HCT116 (cell line): ENCODE measurements around the gene RABL6. TPM values are rescaled to one million over a fixed set of nuclear protein-coding genes. Genes with fewer than 3 reads are reported as not detected.

Source experiments
- ATAC-seq: fragments of 200-7000 bp; cut with Tn5 transposase; 2 replicates; pipeline ENCODE4 v1.9.1; 2020; ENCODE audit warnings: mild to moderate bottlenecking, moderate library complexity
- BruUV-seq: library from RNA; stranded (reverse); fragments of 400-500 nt; replicated peaks from 2 replicates; lab custom pipeline; 2021; lab: Mats Ljungman, UMichigan
- CTCF ChIA-PET: fragments of 300-600 bp; sonication (Branson Sonifier 250); formaldehyde crosslinking; loops from one replicate; lab custom pipeline; 2021; ENCODE audit warnings: antibody characterized with exemption; lab: Charles Lee
- POLR2A ChIA-PET: fragments of 300-600, 350-600 bp; sonication (Branson Sonifier 250); formaldehyde crosslinking; loops from one replicate; lab custom pipeline; 2021; ENCODE audit warnings: antibody characterized with exemption; lab: Charles Lee
- RAD21 ChIA-PET, 2 experiments: fragments of 300-600 bp; sonication (Branson Sonifier 250); formaldehyde crosslinking; loops; one replicate each; lab custom pipeline; 2023; ENCODE audit warnings: low total read pairs in 2 of 2; ENCODE audit not compliant: uncharacterized antibody in 2 of 2, unreplicated experiment in 2 of 2, low non-redundant PET in 1 of 2; lab: Charles Lee
- DNase-seq: peaks from one replicate; pipeline ENCODE4 v3.0.0-alpha.2; 2010; ENCODE audit warnings: low read depth, low spot score
- H2AFZ ChIP-seq: fragments of 200-600 bp; shearing (Covaris generic), sonication (generic); 2 replicates; pipeline ENCODE4 v1.6.1; 2017; ENCODE audit warnings: low read depth, mixed run types, mixed read lengths, antibody characterized with exemption, low read length; ENCODE audit not compliant: poor library complexity, severe bottlenecking
- H3K27ac ChIP-seq: 2 replicates; pipeline ENCODE4 v1.5.1; 2012; ENCODE audit warnings: low read depth, low read length
- H3K27me3 ChIP-seq: fragments of 200-600 bp; sonication (generic); 2 replicates; pipeline ENCODE4 v1.6.1; 2016; ENCODE audit warnings: mixed run types, low read length, mixed read lengths; ENCODE audit not compliant: insufficient read depth
- H3K36me3 ChIP-seq, 2 experiments: fragments of 200-500 bp in 1 of 2; fragments of 200-600 bp in 1 of 2; sonication (Bioruptor generic) in 1 of 2; sonication (generic) in 1 of 2; 2 replicates each; pipeline versions ENCODE4 v1.5.1 to v1.6.1; 2014 to 2016; ENCODE audit warnings: low read length in 2 of 2, inconsistent platforms in 1 of 2, mixed read lengths in 1 of 2, mixed run types in 1 of 2; ENCODE audit not compliant: insufficient read depth in 2 of 2, control insufficient read depth in 1 of 2
- H3K4me1 ChIP-seq, 2 experiments: fragments of 200-600 bp in 1 of 2; sonication (generic) in 1 of 2; 2 replicates each; pipeline versions ENCODE4 v1.5.1 to v1.6.1; 2012 to 2017; ENCODE audit warnings: low read length in 2 of 2, inconsistent platforms in 1 of 2, mild to moderate bottlenecking in 1 of 2, mixed read lengths in 1 of 2, mixed run types in 1 of 2, moderate library complexity in 1 of 2; ENCODE audit not compliant: insufficient read depth in 2 of 2, control insufficient read depth in 1 of 2
- H3K4me2 ChIP-seq: fragments of 200-600 bp; sonication (generic); 2 replicates; pipeline ENCODE4 v1.6.1; 2017; ENCODE audit warnings: mixed run types, low read length, mixed read lengths
- H3K4me3 ChIP-seq, 2 experiments: fragments of 200-600 bp in 1 of 2; sonication (generic) in 1 of 2; replicated peaks in 1 of 2; 2 replicates each; pipeline ENCODE4 v1.5.1; 2011 to 2016; ENCODE audit warnings: low read length in 2 of 2, control low read depth in 1 of 2, low read depth in 1 of 2, mild to moderate bottlenecking in 1 of 2, mixed read lengths in 1 of 2, mixed run types in 1 of 2
- H3K79me2 ChIP-seq: fragments of 200-600 bp; sonication (generic); 2 replicates; pipeline ENCODE4 v1.6.1; 2017; ENCODE audit warnings: mild to moderate bottlenecking, mixed run types, low read length, moderate library complexity, mixed read lengths; ENCODE audit not compliant: insufficient read depth
- H3K9ac ChIP-seq: fragments of 200-600 bp; sonication (generic); 2 replicates; pipeline ENCODE4 v1.6.1; 2016; ENCODE audit warnings: low read length, mixed read lengths
- H3K9me2 ChIP-seq: fragments of 200-600 bp; sonication (generic), shearing (Covaris generic); 2 replicates; pipeline ENCODE4 v1.6.1; 2017; ENCODE audit warnings: mixed run types, mild to moderate bottlenecking, moderate library complexity; ENCODE audit not compliant: insufficient read depth
- H3K9me3 ChIP-seq, 2 experiments: fragments of 200-500 bp in 1 of 2; fragments of 200-600 bp in 1 of 2; sonication (Bioruptor generic) in 1 of 2; sonication (generic) in 1 of 2; 2 replicates each; pipeline ENCODE4 v1.6.1; 2014 to 2017; ENCODE audit warnings: low read length in 2 of 2, mixed read lengths in 2 of 2, inconsistent platforms in 1 of 2, low read depth in 1 of 2, mild to moderate bottlenecking in 1 of 2, mixed run types in 1 of 2, moderate library complexity in 1 of 2; ENCODE audit not compliant: control insufficient read depth in 1 of 2, insufficient read depth in 1 of 2
- H4K20me1 ChIP-seq: fragments of 200-600 bp; sonication (generic), shearing (Covaris generic); 2 replicates; pipeline ENCODE4 v1.6.1; 2017; ENCODE audit warnings: mixed run types, mild to moderate bottlenecking, moderate library complexity; ENCODE audit not compliant: insufficient read depth
- EGR1 ChIP-seq: IDR thresholded peaks from 2 replicates; pipeline ENCODE4 v1.6.1; 2012; ENCODE audit warnings: low read depth
- EZH2phosphoT487 ChIP-seq: fragments of 200-600 bp; IDR thresholded peaks from 2 replicates; pipeline ENCODE4 v1.6.1; 2018; ENCODE audit warnings: antibody characterized with exemption, borderline replicate concordance
- JUND ChIP-seq: IDR thresholded peaks from 2 replicates; pipeline ENCODE4 v1.6.1; 2012
- ZBTB33 ChIP-seq: IDR thresholded peaks from 2 replicates; pipeline ENCODE4 v1.6.1; 2011; ENCODE audit warnings: mild to moderate bottlenecking, low read length, moderate library complexity; ENCODE audit not compliant: insufficient replicate concordance; ENCODE audit errors: extremely low read depth
- ZNF274 ChIP-seq: fragments of 200-500 bp; sonication (Bioruptor generic); IDR thresholded peaks from 2 replicates; pipeline ENCODE4 v1.6.1; 2014; ENCODE audit warnings: mild to moderate bottlenecking, low read depth, low read length, inconsistent platforms
- intact Hi-C: fragments of 100-400 bp; cut with micrococcal nuclease; formaldehyde crosslinking; loops from 2 replicates; pipeline ENCODE4 v1.10.0; 2022
- total RNA-seq: library from RNA; stranded (reverse); gene quantifications from one replicate; pipeline ENCODE4 v1.2.1, GENCODE V29; 2021; ENCODE audit not compliant: unreplicated experiment
- TF ChIP-seq, protein P1 (sequence below), 3 experiments: fragments of 200-600 bp in 1 of 3; sonication (generic) in 1 of 3; IDR thresholded peaks in 2 of 3; conservative IDR thresholded peaks in 1 of 3; 2 replicates each; pipeline ENCODE4 v1.5.1; 2012 to 2017; ENCODE audit warnings: low read depth in 2 of 3, low read length in 2 of 3, antibody characterized with exemption in 1 of 3, borderline replicate concordance in 1 of 3, control low read depth in 1 of 3, mild to moderate bottlenecking in 1 of 3, mixed read lengths in 1 of 3, mixed run types in 1 of 3, moderate library complexity in 1 of 3; ENCODE audit not compliant: insufficient read depth in 1 of 3

Gene RABL6
- total RNA-seq, 1 experiment from 2014 or later, result 98.6 TPM

GRCh38 chr9:136840140-136840876 is 32.6 kb downstream of the RABL6 start (continued):
- TF ChIP-seq, protein P1, sequence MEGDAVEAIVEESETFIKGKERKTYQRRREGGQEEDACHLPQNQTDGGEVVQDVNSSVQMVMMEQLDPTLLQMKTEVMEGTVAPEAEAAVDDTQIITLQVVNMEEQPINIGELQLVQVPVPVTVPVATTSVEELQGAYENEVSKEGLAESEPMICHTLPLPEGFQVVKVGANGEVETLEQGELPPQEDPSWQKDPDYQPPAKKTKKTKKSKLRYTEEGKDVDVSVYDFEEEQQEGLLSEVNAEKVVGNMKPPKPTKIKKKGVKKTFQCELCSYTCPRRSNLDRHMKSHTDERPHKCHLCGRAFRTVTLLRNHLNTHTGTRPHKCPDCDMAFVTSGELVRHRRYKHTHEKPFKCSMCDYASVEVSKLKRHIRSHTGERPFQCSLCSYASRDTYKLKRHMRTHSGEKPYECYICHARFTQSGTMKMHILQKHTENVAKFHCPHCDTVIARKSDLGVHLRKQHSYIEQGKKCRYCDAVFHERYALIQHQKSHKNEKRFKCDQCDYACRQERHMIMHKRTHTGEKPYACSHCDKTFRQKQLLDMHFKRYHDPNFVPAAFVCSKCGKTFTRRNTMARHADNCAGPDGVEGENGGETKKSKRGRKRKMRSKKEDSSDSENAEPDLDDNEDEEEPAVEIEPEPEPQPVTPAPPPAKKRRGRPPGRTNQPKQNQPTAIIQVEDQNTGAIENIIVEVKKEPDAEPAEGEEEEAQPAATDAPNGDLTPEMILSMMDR (IDR thresholded peaks at IDR 0.05 in 2 of 3, conservative IDR thresholded peaks at IDR 0.05 in 1 of 3; ENCODE audit: borderline replicate concordance in 1 of 3, insufficient read depth in 1 of 3, low read depth in 2 of 3, low read length in 2 of 3), result no peak
- TF ChIP-seq ZBTB33, result no peak

DNA sequence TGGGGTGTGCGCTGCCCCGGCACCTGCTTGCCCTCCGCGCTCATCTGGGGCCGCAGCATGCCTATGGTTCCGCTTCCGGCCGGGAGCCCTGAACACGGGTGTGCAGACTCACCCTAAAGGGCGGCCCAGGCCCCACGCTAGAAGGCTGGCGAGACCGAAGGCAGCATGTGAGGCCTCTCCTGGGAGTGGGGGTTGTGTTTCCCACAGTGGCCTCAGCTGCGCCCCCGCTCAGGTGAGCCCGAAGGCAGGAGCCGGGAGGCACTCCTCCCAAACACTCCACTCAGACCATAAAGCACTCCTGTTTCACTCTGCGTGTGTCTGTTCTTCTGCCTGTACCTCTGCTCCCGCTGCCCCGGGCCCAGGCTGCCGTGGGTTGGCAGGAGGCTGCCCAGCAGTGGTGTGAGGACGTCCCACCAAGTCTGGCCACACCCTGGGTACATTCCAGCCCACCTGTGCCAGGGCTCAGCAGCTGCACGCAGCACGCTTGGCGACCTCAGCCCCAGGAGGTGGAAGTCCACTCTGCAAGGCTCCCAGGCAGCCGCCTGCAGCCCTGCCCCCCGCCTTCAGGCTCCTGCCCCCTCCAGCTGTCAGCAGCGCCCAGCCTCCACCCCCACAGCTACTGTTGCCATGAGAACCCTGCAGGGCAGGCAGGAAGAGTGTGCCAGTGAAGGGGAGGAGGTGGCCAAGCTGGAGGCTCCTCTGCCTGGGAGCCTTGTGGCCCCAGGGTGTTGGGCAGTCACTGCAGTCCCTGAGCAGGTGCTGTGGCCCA is 33.3 kb downstream of the RABL6 start:
- Histone ChIP-seq H3K4me2 (peak overlapping the region; percentile 85), H2AFZ (no peak overlapping the region)

More for the DNA sequence above, 33.3 kb downstream of the RABL6 start:
- Histone ChIP-seq H3K79me2 (no peaks in the 10 kb centered on the region), H3K9me3 (no peaks in the 10 kb centered on the region), H3K27me3 (no peaks in the 10 kb centered on the region), H3K9ac (no peak overlapping the region), H4K20me1 (no peaks in the 10 kb centered on the region), H3K4me1 (peaks cover 29 to 39% of the 10 kb centered on the region in 2 experiments), H3K36me3 (no peaks in the 10 kb centered on the region), H3K27ac (peak overlapping the region; percentile 70), H3K9me2 (no peaks in the 10 kb centered on the region), H3K4me3 (no peak overlapping the region)
- CTCF ChIA-PET, result interaction anchor here (1.0 to 1.4 kb wide), 3 partner anchors 41 to 137 kb away, joined by 3 to 4 read pairs (median 3); no protein-coding TSS in a partner anchor
- DNase-seq (no peak), ATAC-seq (peak; percentile 15)
- no TSS peak for BruUV-seq
- RAD21 ChIA-PET, result no interaction called here
- POLR2A ChIA-PET, result no interaction called here
- no peak for TF ChIP-seq EGR1
- TF ChIP-seq ZNF274, result no peak
- no peak for TF ChIP-seq JUND
- no peak for TF ChIP-seq EZH2phosphoT487
- no peak for TF ChIP-seq ZBTB33
- intact Hi-C loops, result loop anchor here (5.0 to 10.0 kb wide), 2 partner anchors 104 to 196 kb away; partner anchors contain the start of genes C8G and FBXW5
